ENCODE results near the gene TRPM5.

The TRPM5 gene

GRCh38 chr11:2459796-2460531, 15.7 kb upstream of the TRPM5 start:
- DNase-seq, result no peak
- in situ Hi-C loops (cut with HindIII; ENCODE audit: low pct_ligation_motif_present, low pct_unique_long_range_greater_than_20kb, low sequenced_read_pairs), result no loop called here

GRCh38 chr11:2459016-2459725, 14.9 kb upstream of the TRPM5 start:
- no peak for DNase-seq
- in situ Hi-C loops (cut with HindIII; ENCODE audit: low pct_ligation_motif_present, low pct_unique_long_range_greater_than_20kb, low sequenced_read_pairs), result no loop called here

- no peak for DNase-seq
- in situ Hi-C loops (cut with HindIII; ENCODE audit: low pct_ligation_motif_present, low pct_unique_long_range_greater_than_20kb, low sequenced_read_pairs), result no loop called here
Observed at GRCh38 chr11:2458321-2458720, 14.0 kb upstream of the TRPM5 start.

GRCh38 chr11:2453436-2453835, 9.1 kb upstream of the TRPM5 start:
- DNase-seq, result no peak
- in situ Hi-C loops (cut with HindIII; ENCODE audit: low pct_ligation_motif_present, low pct_unique_long_range_greater_than_20kb, low sequenced_read_pairs), result no loop called here

- in situ Hi-C loops (cut with HindIII; ENCODE audit: low pct_ligation_motif_present, low pct_unique_long_range_greater_than_20kb, low sequenced_read_pairs), result no loop called here
- DNase-seq, result no peak
Observed at GRCh38 chr11:2452321-2453012, 8.2 kb upstream of the TRPM5 start.

- in situ Hi-C loops (cut with HindIII; ENCODE audit: low pct_ligation_motif_present, low pct_unique_long_range_greater_than_20kb, low sequenced_read_pairs), result no loop called here
- DNase-seq, result no peak
Observed at GRCh38 chr11:2451916-2452315, 7.6 kb upstream of the TRPM5 start.

GRCh38 chr11:2451336-2451735, 7.0 kb upstream of the TRPM5 start:
- no peak for DNase-seq
- in situ Hi-C loops (cut with HindIII; ENCODE audit: low pct_ligation_motif_present, low pct_unique_long_range_greater_than_20kb, low sequenced_read_pairs), result no loop called here

- DNase-seq, result no peak
- in situ Hi-C loops (cut with HindIII; ENCODE audit: low pct_ligation_motif_present, low pct_unique_long_range_greater_than_20kb, low sequenced_read_pairs), result no loop called here
Observed at GRCh38 chr11:2450321-2451041, 6.2 kb upstream of the TRPM5 start.

GRCh38 chr11:2449548-2450320, 5.4 kb upstream of the TRPM5 start:
- no peak for DNase-seq
- in situ Hi-C loops (cut with HindIII; ENCODE audit: low pct_ligation_motif_present, low pct_unique_long_range_greater_than_20kb, low sequenced_read_pairs), result no loop called here

GRCh38 chr11:2448661-2449547, 4.6 kb upstream of the TRPM5 start:
- DNase-seq, result no peak
- in situ Hi-C loops (cut with HindIII; ENCODE audit: low pct_ligation_motif_present, low pct_unique_long_range_greater_than_20kb, low sequenced_read_pairs), result no loop called here

GRCh38 chr11:2447951-2448650, 3.8 kb upstream of the TRPM5 start:
- no peak for DNase-seq
- in situ Hi-C loops (cut with HindIII; ENCODE audit: low pct_ligation_motif_present, low pct_unique_long_range_greater_than_20kb, low sequenced_read_pairs), result no loop called here

- in situ Hi-C loops (cut with HindIII; ENCODE audit: low pct_ligation_motif_present, low pct_unique_long_range_greater_than_20kb, low sequenced_read_pairs), result no loop called here
- no peak for DNase-seq
Observed at GRCh38 chr11:2447253-2447950, 3.1 kb upstream of the TRPM5 start.

GRCh38 chr11:2446590-2447252, 2.4 kb upstream of the TRPM5 start:
- no peak for DNase-seq
- in situ Hi-C loops (cut with HindIII; ENCODE audit: low pct_ligation_motif_present, low pct_unique_long_range_greater_than_20kb, low sequenced_read_pairs), result no loop called here

- in situ Hi-C loops (cut with HindIII; ENCODE audit: low pct_ligation_motif_present, low pct_unique_long_range_greater_than_20kb, low sequenced_read_pairs), result no loop called here
- no peak for DNase-seq
Observed at GRCh38 chr11:2445746-2446551, 1.6 kb upstream of the TRPM5 start.

Measured in ACHN (cell line).